HepG2 (cell line): ENCODE data around the gene LMAN2. TPM values are rescaled to one million over a fixed set of nuclear protein-coding genes. Genes with fewer than 3 reads are reported as not detected.

Source experiments
- AGO2 ChIP-seq: fragments of 200-400 bp; formaldehyde crosslinking; optimal IDR thresholded peaks from 2 replicates; pipeline ENCODE3; 2017; ENCODE audit warnings: mild to moderate bottlenecking, low read depth, low read length, moderate library complexity
- ATF7 ChIP-seq, 2 experiments: fragments of 450-650 bp in 1 of 2; sonication (generic) in 1 of 2; formaldehyde crosslinking in 1 of 2; IDR thresholded peaks; 2 replicates each; pipeline versions ENCODE4 v1.4.0 to v1.6.1; 2016 to 2020; ENCODE audit warnings: antibody characterized with exemption in 1 of 2, mild to moderate bottlenecking in 1 of 2, missing genetic modification reagents in 1 of 2
- CSRNP1 ChIP-seq: sonication (generic); formaldehyde crosslinking; IDR thresholded peaks from 2 replicates; pipeline ENCODE4 v1.8.1; 2023; ENCODE audit warnings: mild to moderate bottlenecking, missing genetic modification reagents
- EEA1 ChIP-seq: sonication (generic); formaldehyde crosslinking; IDR thresholded peaks from 2 replicates; pipeline ENCODE4 v1.5.1; 2020; ENCODE audit warnings: mild to moderate bottlenecking, missing genetic modification reagents, borderline replicate concordance
- HOXA9 ChIP-seq: sonication (generic); formaldehyde crosslinking; IDR thresholded peaks from 2 replicates; pipeline ENCODE4 v1.8.1; 2022; ENCODE audit warnings: missing genetic modification reagents, mild to moderate bottlenecking, moderate library complexity, borderline replicate concordance
- KAT7 ChIP-seq: IDR thresholded peaks from 2 replicates; pipeline ENCODE4 v1.6.1; 2018; ENCODE audit warnings: borderline replicate concordance, missing compliant biosample characterization
- MBNL3 ChIP-seq: fragments of 250-450 bp; sonication (Bioruptor Pico); conservative IDR thresholded peaks from 2 replicates; pipeline ENCODE4 v1.8.0; 2022; ENCODE audit warnings: mild to moderate bottlenecking, inconsistent platforms
- MED1 ChIP-seq: sonication (generic); formaldehyde crosslinking; IDR thresholded peaks from 2 replicates; pipeline ENCODE4 v1.4.0; 2020; ENCODE audit warnings: missing genetic modification reagents
- RBFOX2 ChIP-seq: fragments of 200-400 bp; formaldehyde crosslinking; IDR thresholded peaks from 2 replicates; pipeline ENCODE4 v1.6.1; 2017; ENCODE audit warnings: low read depth, mild to moderate bottlenecking, low read length
- REST ChIP-seq, 2 experiments: IDR thresholded peaks; 2 replicates each; pipeline ENCODE4 v1.6.1; 2011 to 2012; ENCODE audit warnings: low read length in 2 of 2, borderline replicate concordance in 1 of 2, low read depth in 1 of 2, mild to moderate bottlenecking in 1 of 2, moderate library complexity in 1 of 2
- RFX3 ChIP-seq: IDR thresholded peaks from 2 replicates; pipeline ENCODE4 v1.6.1; 2016; ENCODE audit warnings: missing biosample characterization, missing genetic modification reagents
- SRSF4 ChIP-seq: fragments of 200-400 bp; formaldehyde crosslinking; IDR thresholded peaks from one replicate; pipeline ENCODE4 v1.6.1; 2018; ENCODE audit warnings: mild to moderate bottlenecking, low read depth, low read length, moderate library complexity; ENCODE audit not compliant: poor library complexity, severe bottlenecking
- ZNF33B ChIP-seq: sonication (generic); formaldehyde crosslinking; IDR thresholded peaks from 2 replicates; pipeline ENCODE4 v1.5.1; 2020; ENCODE audit warnings: mild to moderate bottlenecking, missing genetic modification reagents
- ZNF44 ChIP-seq: sonication (generic); formaldehyde crosslinking; IDR thresholded peaks from 2 replicates; pipeline ENCODE4 v1.5.1; 2020; ENCODE audit warnings: mild to moderate bottlenecking, missing genetic modification reagents
- ZNF766 ChIP-seq: sonication (generic); formaldehyde crosslinking; IDR thresholded peaks from 2 replicates; pipeline ENCODE4 v1.5.0; 2020; ENCODE audit warnings: missing genetic modification reagents, borderline replicate concordance
- polyA plus RNA-seq, 8 experiments: library from polyadenylated mRNA; depleted of rRNA in 3 of 8; stranded (reverse) in 7 of 8; unstranded in 1 of 8; fragments of >200 nt; fragmentation: Illumina TruSeq in 4 of 8; extraction: Trizol in 4 of 8; gene quantifications; 2 replicates each; pipeline versions ENCODE4 v1.2.1 to v1.2.3, GENCODE V29; 2011 to 2016; ENCODE audit warnings: low read depth in 4 of 8, missing spikeins in 1 of 8, mixed read lengths in 1 of 8; ENCODE audit not compliant: insufficient read depth in 1 of 8
- total RNA-seq, 5 experiments: library from RNA; depleted of rRNA; stranded (reverse); fragments of >200 nt; fragmentation: Illumina TruSeq; extraction: Trizol; gene quantifications; 2 replicates each; pipeline ENCODE4 v1.2.3, GENCODE V29; 2016; ENCODE audit warnings: low read depth in 1 of 5
- TF ChIP-seq, protein P1 (sequence below): sonication (generic); formaldehyde crosslinking; IDR thresholded peaks from 2 replicates; pipeline ENCODE4 v1.5.1; 2020; ENCODE audit warnings: missing genetic modification reagents, mild to moderate bottlenecking, borderline replicate concordance
- TF ChIP-seq, protein P2 (sequence below): sonication (generic); formaldehyde crosslinking; IDR thresholded peaks from 2 replicates; pipeline ENCODE4 v1.5.0; 2020; ENCODE audit warnings: missing genetic modification reagents

Gene LMAN2
- total and polyA plus RNA-seq, 2 of the 13 experiments (the other 11 are each of a cell fraction or from before 2014, with no cell fraction given), result 191 to 197 TPM

DNA sequence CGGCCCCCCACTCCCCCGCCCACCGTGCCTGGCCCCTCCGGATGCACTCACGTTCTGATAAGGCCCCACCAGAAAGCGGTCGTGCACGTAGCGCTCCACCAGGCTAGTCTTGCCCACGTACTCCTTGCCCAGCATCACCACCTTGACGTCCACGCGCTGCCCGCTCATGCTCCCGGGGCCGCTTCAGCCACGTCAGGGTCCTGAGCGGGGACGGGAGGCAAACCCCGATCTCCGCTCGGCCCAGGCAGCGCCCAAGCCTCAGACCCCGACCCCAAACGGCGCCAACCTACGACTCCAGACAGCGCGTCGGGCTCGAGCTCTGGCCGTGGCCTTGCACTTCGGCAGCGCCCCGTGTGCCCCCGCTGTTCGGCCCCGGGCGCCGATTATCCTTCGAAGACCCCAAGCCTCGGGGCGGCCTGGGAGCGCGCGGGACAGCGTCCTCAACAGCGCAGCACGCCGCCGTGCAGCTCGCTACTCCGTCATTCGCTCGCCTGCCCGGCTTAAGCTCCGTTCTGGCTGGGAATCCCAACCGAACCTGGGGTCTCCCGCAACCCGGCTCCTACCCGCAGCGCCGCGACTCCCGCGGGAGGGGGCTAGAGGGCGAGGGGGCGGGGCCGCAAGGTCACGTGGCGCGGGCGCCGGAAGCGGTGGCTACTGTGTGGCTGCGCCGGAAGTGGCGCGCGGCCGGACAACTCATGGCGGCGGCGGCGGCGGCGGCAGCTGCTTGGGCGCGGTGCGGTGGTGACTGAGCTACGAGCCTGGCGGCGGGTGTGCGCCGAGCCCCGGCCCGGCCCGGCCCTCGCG, 48.1 kb downstream of the LMAN2 start, which contains the start of the genes PRELID1 and RAB24 (continued):
- TF ChIP-seq ATF7 (IDR thresholded peaks at IDR 0.05), result no peak
- no peak for TF ChIP-seq ATF7 (CRISPR knock-in tag; IDR thresholded peaks at IDR 0.05)
- TF ChIP-seq, protein P1, sequence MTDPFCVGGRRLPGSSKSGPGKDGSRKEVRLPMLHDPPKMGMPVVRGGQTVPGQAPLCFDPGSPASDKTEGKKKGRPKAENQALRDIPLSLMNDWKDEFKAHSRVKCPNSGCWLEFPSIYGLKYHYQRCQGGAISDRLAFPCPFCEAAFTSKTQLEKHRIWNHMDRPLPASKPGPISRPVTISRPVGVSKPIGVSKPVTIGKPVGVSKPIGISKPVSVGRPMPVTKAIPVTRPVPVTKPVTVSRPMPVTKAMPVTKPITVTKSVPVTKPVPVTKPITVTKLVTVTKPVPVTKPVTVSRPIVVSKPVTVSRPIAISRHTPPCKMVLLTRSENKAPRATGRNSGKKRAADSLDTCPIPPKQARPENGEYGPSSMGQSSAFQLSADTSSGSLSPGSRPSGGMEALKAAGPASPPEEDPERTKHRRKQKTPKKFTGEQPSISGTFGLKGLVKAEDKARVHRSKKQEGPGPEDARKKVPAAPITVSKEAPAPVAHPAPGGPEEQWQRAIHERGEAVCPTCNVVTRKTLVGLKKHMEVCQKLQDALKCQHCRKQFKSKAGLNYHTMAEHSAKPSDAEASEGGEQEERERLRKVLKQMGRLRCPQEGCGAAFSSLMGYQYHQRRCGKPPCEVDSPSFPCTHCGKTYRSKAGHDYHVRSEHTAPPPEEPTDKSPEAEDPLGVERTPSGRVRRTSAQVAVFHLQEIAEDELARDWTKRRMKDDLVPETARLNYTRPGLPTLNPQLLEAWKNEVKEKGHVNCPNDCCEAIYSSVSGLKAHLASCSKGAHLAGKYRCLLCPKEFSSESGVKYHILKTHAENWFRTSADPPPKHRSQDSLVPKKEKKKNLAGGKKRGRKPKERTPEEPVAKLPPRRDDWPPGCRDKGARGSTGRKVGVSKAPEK (CRISPR knock-in tag), result no peak
- TF ChIP-seq RBFOX2, result peak; percentile 91
- TF ChIP-seq CSRNP1 (CRISPR knock-in tag), result peak; percentile 75; the same call in 1 of the 2 replicates
- TF ChIP-seq ZNF766 (CRISPR knock-in tag), result peak; percentile 91; the same call in 1 of the 2 replicates
- peak; percentile 71 for TF ChIP-seq AGO2
- peak; percentile 84 for TF ChIP-seq HOXA9 (CRISPR knock-in tag)
- no peak; a peak in 1 of 4 replicates for TF ChIP-seq REST (IDR thresholded peaks at IDR 0.05; ENCODE audit: borderline replicate concordance in 1 of 2, low read depth in 1 of 2, low read length in 2 of 2)
- TF ChIP-seq, protein P2, sequence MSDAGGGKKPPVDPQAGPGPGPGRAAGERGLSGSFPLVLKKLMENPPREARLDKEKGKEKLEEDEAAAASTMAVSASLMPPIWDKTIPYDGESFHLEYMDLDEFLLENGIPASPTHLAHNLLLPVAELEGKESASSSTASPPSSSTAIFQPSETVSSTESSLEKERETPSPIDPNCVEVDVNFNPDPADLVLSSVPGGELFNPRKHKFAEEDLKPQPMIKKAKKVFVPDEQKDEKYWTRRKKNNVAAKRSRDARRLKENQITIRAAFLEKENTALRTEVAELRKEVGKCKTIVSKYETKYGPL (CRISPR knock-in tag), result no peak
- TF ChIP-seq MED1 (CRISPR knock-in tag), result peak; percentile 49
- no peak for TF ChIP-seq SRSF4
- TF ChIP-seq RFX3 (CRISPR knock-in tag), result no peak
- TF ChIP-seq ZNF33B (CRISPR knock-in tag), result peak; percentile 77; the same call in 1 of the 2 replicates
- peak; percentile 58; the same call in 1 of the 2 replicates for TF ChIP-seq KAT7 (CRISPR knock-in tag)
- peak; percentile 82; the same call in 1 of the 2 replicates for TF ChIP-seq EEA1 (CRISPR knock-in tag)
- TF ChIP-seq MBNL3 (CRISPR knock-in tag), result no peak
- peak; percentile 55; the same call in 1 of the 2 replicates for TF ChIP-seq ZNF44 (CRISPR knock-in tag)
